Activated B cell treated with CpG ODN at 0.5 μM for 24 hours (primary cell): ENCODE results near the gene M1AP. TPM values are rescaled to one million over a fixed set of nuclear protein-coding genes. Genes with fewer than 3 reads are reported as not detected.

Experiments used
- ATAC-seq: fragments of 200-7000 bp; cut with Tn5 transposase; one replicate; pipeline ENCODE4 v1.10.0; 2021; ENCODE audit warnings: low read depth, mild to moderate bottlenecking, moderate library complexity
- CTCF ChIA-PET: fragments of 350-600 bp; sonication (Branson Sonifier 250); formaldehyde crosslinking; loops from one replicate; lab custom pipeline; 2021; ENCODE audit warnings: antibody characterized with exemption; lab: Charles Lee
- POLR2A ChIA-PET: fragments of 350-600 bp; sonication (Branson Sonifier 250); formaldehyde crosslinking; loops from one replicate; lab custom pipeline; 2021; ENCODE audit warnings: antibody characterized with exemption; lab: Charles Lee
- DNase-seq: peaks from one replicate; pipeline ENCODE4 v3.0.0; 2022
- H3K27ac Mint-ChIP-seq: one replicate; pipeline ENCODE4 v1.8.0; 2020; ENCODE audit warnings: mixed read lengths
- H3K27me3 Mint-ChIP-seq: one replicate; pipeline ENCODE4 v1.8.0; 2021; ENCODE audit warnings: mixed read lengths
- H3K36me3 Mint-ChIP-seq: one replicate; pipeline ENCODE4 v1.8.0; 2021; ENCODE audit warnings: low read depth, mixed read lengths
- H3K4me1 Mint-ChIP-seq: one replicate; pipeline ENCODE4 v1.8.0; 2021; ENCODE audit warnings: mixed read lengths
- H3K4me3 Mint-ChIP-seq: one replicate; pipeline ENCODE4 v1.8.0; 2020; ENCODE audit warnings: mild to moderate bottlenecking, mixed read lengths
- H3K9me3 Mint-ChIP-seq: one replicate; pipeline ENCODE4 v1.8.0; 2020; ENCODE audit warnings: mixed read lengths
- CTCF ChIP-seq: fragments of 200-600 bp; IDR thresholded peaks from one replicate; pipeline ENCODE4 v1.8.0; 2022; ENCODE audit warnings: antibody characterized with exemption, mild to moderate bottlenecking
- intact Hi-C: fragments of 100-400 bp; cut with micrococcal nuclease; formaldehyde crosslinking; loops from one replicate; pipeline ENCODE4 v1.15.1; 2024
- total RNA-seq: library from RNA; stranded (reverse); gene quantifications from 2 replicates; pipeline ENCODE4 v1.2.3, GENCODE V29; 2022

The M1AP gene
- total RNA-seq, 1 donor from 2014 or later, result not detected

DNA sequence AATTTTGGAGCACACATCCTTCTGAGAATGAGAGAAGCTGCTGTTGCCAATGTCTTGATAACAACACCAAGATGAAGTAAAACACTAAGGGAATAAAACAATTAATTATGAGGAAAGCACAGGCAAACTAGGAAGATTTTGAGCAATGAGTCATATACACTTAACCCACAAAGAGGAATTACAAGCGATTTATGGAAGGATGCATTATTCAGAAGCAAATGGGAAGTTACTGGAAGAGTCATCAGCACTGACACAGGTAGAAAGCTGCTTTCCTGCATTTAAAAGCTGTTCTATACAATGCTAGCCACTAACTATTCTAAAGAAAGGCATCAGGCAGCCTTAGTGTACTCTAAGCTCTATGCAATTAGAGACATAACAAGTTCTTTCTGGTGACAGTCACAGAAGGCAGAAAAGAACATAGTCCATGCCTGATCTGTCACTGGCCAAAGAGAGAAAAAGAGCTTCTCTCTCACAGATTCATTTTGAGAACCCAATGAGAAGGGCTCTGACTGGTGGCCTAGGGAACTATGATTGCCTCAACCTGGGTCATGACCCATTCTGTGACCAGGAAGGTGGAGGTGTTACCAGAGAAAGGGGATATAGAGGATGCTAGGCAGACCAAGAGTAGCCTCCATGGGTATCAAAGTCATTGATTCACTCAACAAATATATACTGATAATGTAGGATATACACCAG, 45.4 kb downstream of the M1AP start:
- H3K9me3 Mint-ChIP-seq, result no peaks in the 10 kb centered on the region
- ChIA-PET POLR2A (no interaction called here), CTCF (no interaction called here)
- intact Hi-C loops, result loop anchor here (5.0 kb wide), 1 partner anchor 270 kb away; no protein-coding TSS in a partner anchor
- no peak overlapping the region for H3K27ac Mint-ChIP-seq
- ATAC-seq (no peak), DNase-seq (no peak)
- no peaks in the 10 kb centered on the region for H3K36me3 Mint-ChIP-seq
- no peak overlapping the region for H3K4me3 Mint-ChIP-seq
- no peak for TF ChIP-seq CTCF
- peaks cover 19% of the 10 kb centered on the region for H3K27me3 Mint-ChIP-seq
- H3K4me1 Mint-ChIP-seq, result peaks cover 5% of the 10 kb centered on the region

DNA sequence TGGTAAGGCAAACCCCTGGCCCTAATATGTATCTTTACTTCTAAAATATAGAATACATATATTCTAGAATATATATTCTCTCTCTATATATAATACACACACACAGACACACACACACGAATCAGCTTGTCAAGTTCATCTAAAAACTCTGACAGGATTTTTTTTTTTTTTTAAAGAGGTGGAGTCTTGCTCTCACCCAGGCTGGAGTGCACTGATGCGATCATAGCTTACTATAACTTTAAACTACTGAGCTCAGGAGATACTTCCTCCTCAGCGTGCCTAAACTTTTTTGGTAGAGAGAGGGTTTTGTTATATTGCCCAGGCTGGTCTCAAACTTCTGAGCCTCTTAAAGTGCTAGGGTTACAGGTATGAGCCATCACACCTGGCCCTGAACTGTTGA, 48.5 kb downstream of the M1AP start:
- H3K27ac Mint-ChIP-seq, result no peak overlapping the region
- no peak for TF ChIP-seq CTCF
- intact Hi-C loops, result loop anchor here (5.0 kb wide), 1 partner anchor 273 kb away; no protein-coding TSS in a partner anchor
- H3K4me3 Mint-ChIP-seq, result no peak overlapping the region
- peaks cover 27% of the 10 kb centered on the region for H3K27me3 Mint-ChIP-seq
- ChIA-PET POLR2A (interaction anchor here (0.7 kb wide), 1 partner anchor 22 kb away, joined by 3 read pairs; no protein-coding TSS in a partner anchor), CTCF (no interaction called here)
- DNase-seq, result no peak
- peak; percentile 71 for ATAC-seq
- H3K4me1 Mint-ChIP-seq, result peaks cover 5% of the 10 kb centered on the region
- no peaks in the 10 kb centered on the region for H3K9me3 Mint-ChIP-seq
- H3K36me3 Mint-ChIP-seq, result no peaks in the 10 kb centered on the region

DNA sequence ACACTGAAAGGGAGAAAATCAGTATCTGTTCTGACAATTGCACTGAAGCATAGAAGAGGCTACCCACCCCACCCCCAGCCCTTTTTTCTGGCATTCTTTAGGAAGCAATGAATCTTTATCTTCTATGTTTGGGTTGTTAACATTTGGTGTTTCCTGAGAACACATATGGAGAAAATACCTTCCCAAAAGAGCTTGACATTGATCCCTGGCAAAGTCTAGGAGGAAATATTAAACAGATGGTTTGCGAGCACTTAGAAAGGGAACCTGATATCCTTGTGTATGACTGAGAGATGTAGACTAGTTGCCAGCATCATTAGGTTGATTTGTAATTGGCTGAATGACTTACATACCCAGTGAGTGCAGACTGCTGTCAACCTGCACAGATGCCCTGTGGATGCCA, 50.7 kb downstream of the M1AP start:
- Mint-ChIP-seq H3K27me3 (peaks cover 24% of the 10 kb centered on the region), H3K27ac (no peak overlapping the region), H3K36me3 (no peaks in the 10 kb centered on the region), H3K4me1 (peaks cover 5% of the 10 kb centered on the region), H3K9me3 (no peaks in the 10 kb centered on the region), H3K4me3 (no peak overlapping the region)
- ChIA-PET POLR2A (interaction anchor here (0.6 kb wide), 2 partner anchors 46 to 86 kb away, joined by 4 to 16 read pairs; no protein-coding TSS in a partner anchor), CTCF (interaction anchor here (1.6 kb wide), 1 partner anchor 10 kb away, joined by 4 read pairs; no protein-coding TSS in a partner anchor)
- ATAC-seq (no peak), DNase-seq (no peak)
- no peak for TF ChIP-seq CTCF
- intact Hi-C loops, result no loop called here

- Mint-ChIP-seq H3K27ac (no peak overlapping the region), H3K4me3 (no peak overlapping the region), H3K9me3 (no peaks in the 10 kb centered on the region), H3K4me1 (peaks cover 5% of the 10 kb centered on the region), H3K27me3 (peaks cover 24% of the 10 kb centered on the region), H3K36me3 (no peaks in the 10 kb centered on the region)
- no peak for ATAC-seq
- ChIA-PET POLR2A (interaction anchor here (0.8 kb wide), 1 partner anchor 142 kb away, joined by 3 read pairs; the partner anchor contains the start of gene INO80B), CTCF (no interaction called here)
- intact Hi-C loops, result no loop called here
- no peak for TF ChIP-seq CTCF
- no peak for DNase-seq
Observed at GRCh38 chr2:74596584-74596983, 51.5 kb downstream of the M1AP start.
